HG03520 (cell line): ENCODE data around the gene TNFRSF19.

Source experiments
- ATAC-seq: cut with Tn5 transposase; IDR thresholded peaks from one replicate; pipeline ENCODE4 v1.9.1; 2021; ENCODE audit warnings: mild to moderate bottlenecking, moderate library complexity; ENCODE audit not compliant: unreplicated experiment

The TNFRSF19 gene

DNA sequence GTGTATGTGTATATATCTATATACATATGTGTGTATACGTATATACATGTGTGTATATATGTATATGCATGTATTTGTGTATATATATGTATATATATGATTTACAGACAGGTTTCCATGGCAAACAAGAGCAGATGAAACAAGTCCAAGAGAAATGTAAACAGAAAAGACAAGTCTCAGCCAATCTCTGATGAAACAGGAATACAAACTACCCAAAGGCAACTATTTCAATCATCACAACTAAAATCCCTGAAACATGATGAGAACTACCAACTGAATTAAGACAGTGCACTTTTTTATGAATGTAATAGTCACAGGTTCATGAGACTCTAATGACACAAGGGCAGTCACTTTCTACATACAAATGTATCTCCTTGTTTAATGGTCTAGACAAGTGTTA lies 140.2 kb downstream of the TNFRSF19 start:
- no peak for ATAC-seq

DNA sequence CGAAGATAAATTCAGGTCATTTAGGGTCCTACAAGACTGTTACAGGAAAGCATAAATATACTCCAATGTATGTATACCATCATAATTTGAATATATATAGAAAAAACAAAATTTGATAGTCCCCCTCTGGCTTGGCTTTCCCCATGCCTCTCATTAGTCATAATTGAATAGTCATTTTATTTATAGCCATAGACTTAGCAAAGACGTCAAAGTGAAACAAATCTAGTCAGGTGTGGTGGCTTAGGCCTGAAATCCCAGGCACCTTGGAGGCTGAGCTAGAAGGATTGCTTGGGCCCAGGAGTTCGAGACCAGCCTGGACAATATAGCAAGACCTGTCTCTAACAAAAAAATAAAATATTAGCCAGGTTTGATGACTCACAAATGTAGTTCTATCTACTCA lies 141.1 kb downstream of the TNFRSF19 start:
- no peak for ATAC-seq

DNA sequence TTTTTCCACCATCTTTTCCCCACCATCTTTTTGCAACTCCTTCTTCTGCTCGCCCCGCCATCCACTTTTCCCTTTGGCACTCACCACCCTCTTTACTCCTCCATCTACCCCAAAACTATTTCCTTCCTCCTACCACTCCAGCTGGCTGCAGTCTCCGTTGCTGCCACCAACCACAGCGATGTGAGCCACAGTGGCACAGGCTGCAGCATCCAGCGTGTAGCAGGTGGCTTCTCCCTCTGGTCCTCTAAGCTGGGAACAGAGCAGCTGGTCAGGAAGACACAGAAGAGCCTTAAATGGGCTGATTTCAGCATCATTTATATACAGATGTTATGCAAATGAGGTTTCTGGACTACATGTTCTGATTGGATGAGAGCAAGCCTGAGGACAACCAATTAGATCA lies 144.5 kb downstream of the TNFRSF19 start:
- ATAC-seq, result no peak

DNA sequence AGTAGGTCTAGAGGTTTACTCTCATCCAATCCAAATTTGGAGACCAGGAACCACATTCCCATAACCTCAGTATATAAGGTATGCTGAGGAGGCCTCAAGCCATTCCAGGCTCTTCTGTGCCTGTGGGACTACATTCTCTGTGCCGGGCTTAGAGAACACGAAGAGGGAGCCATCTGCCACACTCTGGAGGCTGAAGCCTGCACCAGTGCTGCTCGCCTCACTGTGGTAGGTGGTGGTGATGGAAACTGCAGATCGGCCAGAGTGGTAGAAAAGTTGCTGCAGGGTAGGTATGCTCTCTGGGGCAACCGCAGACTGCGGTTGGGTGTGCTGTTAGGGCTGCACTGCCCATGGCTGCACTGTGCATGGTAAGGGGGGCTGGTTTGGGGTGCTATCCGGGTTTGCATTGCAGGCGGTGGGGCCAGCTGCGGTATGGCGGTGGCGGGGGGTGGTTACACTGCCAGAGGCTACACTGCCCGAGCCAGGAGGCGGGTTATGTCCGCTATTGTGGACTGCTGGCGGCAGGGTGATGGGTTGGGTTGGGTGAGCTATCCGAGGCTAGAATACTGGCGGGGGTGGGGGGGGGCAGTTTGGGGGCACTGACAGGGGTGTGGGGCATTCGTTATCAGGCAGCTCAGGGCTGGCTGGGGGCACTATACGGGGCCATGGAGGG lies 145.0 kb downstream of the TNFRSF19 start:
- ATAC-seq, result no peak

DNA sequence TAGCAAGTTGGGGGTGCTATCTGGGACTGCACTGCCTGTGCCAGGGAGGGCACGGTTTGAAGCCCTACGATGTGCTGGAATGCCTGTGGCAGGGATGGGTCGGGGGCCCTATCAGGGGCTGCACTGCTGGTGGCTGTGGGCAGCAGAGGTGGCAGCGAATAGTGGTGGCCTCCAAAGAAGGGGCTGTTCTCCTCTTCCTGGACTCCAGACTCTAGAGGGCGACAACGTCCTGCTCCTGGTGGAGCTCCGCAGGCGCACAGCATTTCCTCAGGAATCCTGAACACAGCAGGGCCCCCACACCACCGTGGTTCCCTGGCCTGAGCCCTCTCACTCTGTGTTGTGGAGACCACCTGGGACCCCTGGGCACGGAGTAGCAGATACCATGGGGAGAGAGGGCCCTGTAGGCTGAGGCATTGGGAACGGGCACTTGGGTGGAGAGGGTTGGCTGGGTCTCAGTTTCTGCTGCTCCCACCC lies 145.6 kb downstream of the TNFRSF19 start:
- ATAC-seq, result no peak

DNA sequence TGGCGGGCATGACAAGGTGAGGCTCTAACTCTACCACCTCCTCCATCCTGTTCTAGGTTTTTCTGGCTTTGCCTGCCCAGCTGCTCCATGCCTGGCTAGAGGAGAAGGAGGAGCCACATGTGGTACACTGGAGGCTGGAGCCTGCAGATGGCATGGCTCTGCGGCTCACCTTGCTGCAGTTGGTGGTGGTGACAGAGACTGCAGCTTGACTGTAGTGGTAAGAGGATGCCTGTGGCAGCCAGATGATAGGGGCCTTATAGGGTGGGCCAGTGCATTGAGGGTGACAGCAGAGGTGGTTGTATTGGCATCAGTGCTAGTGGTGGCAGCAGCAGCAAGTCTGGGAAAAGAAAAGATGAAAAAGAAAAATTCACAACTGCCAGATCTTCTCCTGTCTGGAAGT lies 146.2 kb downstream of the TNFRSF19 start:
- ATAC-seq, result no peak

DNA sequence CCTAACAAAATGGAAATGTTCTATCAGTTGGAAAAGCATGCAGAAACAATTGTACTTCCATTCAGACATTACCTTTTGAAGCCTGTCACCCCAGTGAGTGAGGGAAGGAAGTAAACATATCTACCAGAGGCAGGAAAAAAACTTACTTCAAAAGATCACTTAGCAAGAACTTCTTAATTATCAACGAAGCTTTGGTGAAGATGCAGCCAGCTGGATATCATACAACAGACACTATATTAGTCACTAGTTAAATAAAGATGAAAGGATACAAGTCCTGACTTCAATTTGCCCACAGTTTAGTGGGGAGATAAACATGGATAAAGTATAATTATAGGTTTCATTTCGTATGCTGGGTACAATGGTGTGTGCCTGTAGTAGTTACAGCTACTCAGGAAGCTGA lies 148.8 kb downstream of the TNFRSF19 start:
- ATAC-seq, result no peak

DNA sequence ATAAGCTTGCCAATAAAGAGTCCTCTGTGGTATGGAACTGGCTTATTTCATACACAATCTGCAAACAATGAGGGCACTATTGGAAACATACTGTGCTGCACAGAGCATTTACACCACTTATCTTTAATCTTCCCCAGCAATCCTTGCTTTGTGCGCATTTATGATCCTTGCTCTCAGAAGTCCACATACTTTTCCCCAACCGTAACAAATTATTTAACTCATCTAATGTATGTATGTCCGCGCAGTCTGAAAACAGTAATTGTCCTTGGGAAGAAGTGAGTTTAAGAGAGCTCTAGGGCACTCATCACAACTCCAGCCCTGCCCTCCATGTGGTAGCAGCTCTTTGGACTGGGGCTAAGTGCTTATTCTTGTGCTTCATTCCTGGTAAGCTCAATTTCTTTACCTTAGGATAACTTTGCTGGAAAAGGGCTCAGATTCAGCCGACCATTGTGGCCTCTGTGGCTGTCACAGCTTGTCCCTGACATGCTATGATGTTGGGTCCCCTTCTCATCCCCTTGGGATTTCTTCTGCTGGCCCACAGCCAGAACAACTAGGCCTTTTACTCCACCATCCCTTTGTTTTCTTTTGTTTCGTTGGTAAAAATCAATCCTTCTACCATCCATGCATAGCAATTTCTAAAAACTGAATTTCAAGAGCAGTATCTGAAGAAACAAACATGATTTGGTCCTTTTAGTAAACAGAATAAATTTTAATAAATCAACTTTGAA lies 152.7 kb downstream of the TNFRSF19 start:
- ATAC-seq, result no peak

DNA sequence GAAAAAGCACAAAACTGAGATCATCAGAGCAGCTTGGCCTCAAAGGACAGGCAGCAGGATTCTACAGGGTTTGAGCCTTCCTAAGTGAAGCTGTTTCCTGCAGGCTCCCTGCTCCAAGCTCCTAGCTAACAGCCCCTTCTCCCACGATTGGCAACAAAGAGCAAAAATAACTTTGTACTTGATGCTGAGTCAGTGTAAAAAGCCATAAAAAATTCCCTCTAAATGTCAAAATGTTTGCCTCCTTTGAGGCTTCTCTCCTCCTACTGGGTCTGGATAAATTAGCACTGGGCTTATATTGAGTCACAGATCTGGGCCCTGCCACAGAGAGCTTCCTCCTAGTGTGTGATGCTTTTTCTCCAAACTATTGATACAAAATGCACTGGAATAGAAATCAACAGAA lies 153.3 kb downstream of the TNFRSF19 start:
- ATAC-seq, result no peak

DNA sequence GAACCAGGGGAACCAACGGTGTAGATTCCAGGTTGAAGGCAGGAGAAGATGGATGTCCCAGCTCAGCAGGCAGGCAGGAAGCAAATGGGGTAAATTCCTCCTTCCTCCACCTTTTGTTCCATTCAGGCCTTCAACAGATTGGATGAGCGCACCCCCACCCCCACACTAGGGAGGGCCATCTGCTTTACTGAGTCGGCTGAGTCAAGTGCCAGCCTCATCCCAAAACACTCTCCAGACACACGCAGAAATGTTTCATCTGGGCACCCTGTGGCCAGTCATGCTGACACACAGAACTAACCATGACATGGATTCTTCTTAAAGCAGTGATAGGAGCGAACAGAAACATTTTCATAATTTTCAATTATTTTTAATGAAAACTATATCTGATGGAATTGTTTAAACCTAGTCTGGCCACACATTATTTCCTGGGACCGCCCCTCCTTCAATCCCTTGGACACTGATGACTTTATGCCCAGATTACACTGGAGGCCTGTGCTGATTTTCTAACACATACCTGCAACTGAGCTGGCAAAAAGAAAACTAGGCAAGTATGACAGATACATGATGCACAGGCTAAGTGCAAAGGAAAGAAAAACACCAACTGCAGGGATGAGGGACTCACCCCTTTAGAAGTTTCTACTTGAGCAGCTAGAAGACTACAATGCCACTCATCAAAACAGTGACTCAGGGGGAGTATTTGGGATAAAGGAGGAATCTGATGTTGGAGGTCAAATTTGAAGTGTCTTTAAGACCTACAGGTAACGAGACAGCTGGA lies 154.2 kb downstream of the TNFRSF19 start:
- ATAC-seq, result no peak
